GM23248 (cell line): ENCODE data around the gene PRPF38A. TPM values are rescaled to one million over a fixed set of nuclear protein-coding genes. Genes with fewer than 3 reads are reported as not detected.

Experiments
- DNase-seq: peaks from one replicate; pipeline ENCODE4 v3.0.0-alpha.2; 2015
- H2AFZ ChIP-seq: fragments of 200-600 bp; sonication (generic); 2 replicates; pipeline ENCODE4 v1.6.1; 2016; ENCODE audit warnings: antibody characterized with exemption
- H3F3A ChIP-seq: fragments of 200-600 bp; sonication (generic); 2 replicates; pipeline ENCODE4 v1.6.1; 2016; ENCODE audit warnings: mild to moderate bottlenecking, antibody characterized with exemption, mixed run types; ENCODE audit not compliant: insufficient read depth
- H3K27ac ChIP-seq: fragments of 200-600 bp; sonication (generic); 2 replicates; pipeline ENCODE4 v1.5.1; 2016; ENCODE audit warnings: mild to moderate bottlenecking
- H3K27me3 ChIP-seq: fragments of 200-600 bp; sonication (generic); replicated peaks from 2 replicates; pipeline ENCODE4 v1.6.1; 2016; ENCODE audit warnings: mild to moderate bottlenecking; ENCODE audit not compliant: insufficient read depth
- H3K36me3 ChIP-seq: fragments of 200-600 bp; sonication (generic); 2 replicates; pipeline ENCODE4 v1.6.1; 2016; ENCODE audit warnings: low read depth, mild to moderate bottlenecking
- H3K4me1 ChIP-seq: fragments of 200-600 bp; sonication (generic); 2 replicates; pipeline ENCODE4 v1.6.1; 2016; ENCODE audit warnings: mild to moderate bottlenecking; ENCODE audit not compliant: insufficient read depth
- H3K4me2 ChIP-seq: fragments of 200-600 bp; sonication (generic); one replicate; pipeline ENCODE4 v1.6.1; 2016; ENCODE audit warnings: mild to moderate bottlenecking; ENCODE audit not compliant: unreplicated experiment
- H3K4me3 ChIP-seq: fragments of 200-600 bp; sonication (generic); 2 replicates; pipeline ENCODE4 v1.5.1; 2016; ENCODE audit warnings: mild to moderate bottlenecking
- H3K79me2 ChIP-seq: fragments of 200-600 bp; sonication (generic); 2 replicates; pipeline ENCODE4 v1.6.1; 2016; ENCODE audit warnings: mild to moderate bottlenecking; ENCODE audit not compliant: insufficient read depth
- H3K9ac ChIP-seq: fragments of 200-600 bp; sonication (generic); 2 replicates; pipeline ENCODE4 v1.6.1; 2016; ENCODE audit warnings: mild to moderate bottlenecking
- H3K9me2 ChIP-seq: fragments of 200-600 bp; sonication (generic); 2 replicates; pipeline ENCODE4 v1.6.1; 2016; ENCODE audit warnings: mixed run types, mild to moderate bottlenecking, moderate library complexity; ENCODE audit not compliant: insufficient read depth
- H3K9me3 ChIP-seq: fragments of 200-600 bp; sonication (generic); one replicate; pipeline ENCODE4 v1.6.1; 2017; ENCODE audit warnings: low read depth
- H4K20me1 ChIP-seq: fragments of 200-600 bp; sonication (generic); 2 replicates; pipeline ENCODE4 v1.6.0; 2016; ENCODE audit not compliant: insufficient read depth
- EZH2 ChIP-seq: fragments of 200-600 bp; sonication (generic); IDR thresholded peaks from 2 replicates; pipeline ENCODE4 v1.6.1; 2018; ENCODE audit warnings: antibody characterized with exemption, mild to moderate bottlenecking; ENCODE audit not compliant: insufficient read depth, poor library complexity, severe bottlenecking
- EZH2phosphoT487 ChIP-seq: fragments of 200-600 bp; sonication (generic); IDR thresholded peaks from 2 replicates; pipeline ENCODE4 v1.6.1; 2018; ENCODE audit warnings: antibody characterized with exemption, moderate library complexity, mild to moderate bottlenecking, low read depth; ENCODE audit not compliant: insufficient read depth
- WGBS, 2 experiments: methylation state at CpG; one replicate each; pipeline ENCODE4 v1.1.6; 2015 to 2017; ENCODE audit warnings: low lambda C conversion rate in 2 of 2, low coverage in 1 of 2; ENCODE audit errors: missing lambda C conversion rate in 2 of 2; 5-methylcytosine and 5-hydroxymethylcytosine counted together
- in situ Hi-C: fragments of 300-500 bp; cut with MboI; formaldehyde crosslinking; loops from 2 replicates; pipeline ENCODE4 v1.15.0; 2020
- polyA plus RNA-seq: library from polyadenylated mRNA; unstranded; fragments of >200 nt; fragmentation: Nextera tagmentation; extraction: Ambion mirVana; gene quantifications from 2 replicates; pipeline ENCODE4 v1.2.1, GENCODE V29; 2016
- total RNA-seq: library from RNA; depleted of rRNA; stranded (reverse); fragments of >200 nt; shearing (Covaris generic); gene quantifications from 2 replicates; pipeline ENCODE4 v1.2.3, GENCODE V29; 2014; rRNA removed

Gene PRPF38A
- total RNA-seq, result 6.1 and 14.8 TPM in 2 replicates
- 27.0 and 27.3 TPM in 2 replicates for polyA plus RNA-seq

GRCh38 chr1:52404116-52404974 lies at the start of gene PRPF38A, which contains the start of gene ORC1:
PRPF38A (plus strand) TSS chr1:52404602; CDS start chr1:52404750, 148 bp downstream.
ORC1 (minus strand) TSS chr1:52404423; CDS start chr1:52402223, 2,200 bp downstream.
- DNase-seq, result peak; percentile 100
- 1% methylated on average over 47 to 57 of the region's 57 CpGs for WGBS, 2 experiments

GRCh38 chr1:52355436-52355835 lies 49.0 kb upstream of the PRPF38A start:
- TF ChIP-seq EZH2phosphoT487 (no peak), EZH2 (no peak)
- no peak for DNase-seq
- Histone ChIP-seq H4K20me1 (no peaks in the 10 kb centered on the region), H3K27me3 (no peaks in the 10 kb centered on the region), H3K4me2 (no peak overlapping the region), H3K36me3 (peaks cover 43% of the 10 kb centered on the region), H3K4me3 (no peak overlapping the region), H3F3A (peaks cover 10% of the 10 kb centered on the region), H3K4me1 (no peaks in the 10 kb centered on the region), H2AFZ (no peak overlapping the region), H3K9me3 (no peaks in the 10 kb centered on the region), H3K9me2 (no peaks in the 10 kb centered on the region), H3K79me2 (no peaks in the 10 kb centered on the region), H3K27ac (no peak overlapping the region), H3K9ac (no peak overlapping the region)
- WGBS, 2 experiments, result 96 to 99% methylated on average over 8 of the region's 8 CpGs
- in situ Hi-C loops, result no loop called here

More at GRCh38 chr1:52404116-52404974, at the start of gene PRPF38A, which contains the start of gene ORC1:
- peak within 1 kb of the TSS; percentile 89 for H3K27ac ChIP-seq
- TF ChIP-seq EZH2, result no peak
- TF ChIP-seq EZH2phosphoT487, result no peak
- no peaks in the 10 kb centered on the region for H3K9me3 ChIP-seq
- H3K36me3 ChIP-seq, result peaks cover 26% of the 10 kb centered on the region; the same call in 1 of the 2 replicates
- peak within 1 kb of the TSS; percentile 100 for H3K4me3 ChIP-seq
- no peaks in the 10 kb centered on the region for H4K20me1 ChIP-seq
- H3K4me2 ChIP-seq, result peak within 1 kb of the TSS; percentile 99
- H3K79me2 ChIP-seq, result peaks cover 59% of the 10 kb centered on the region
- H3K4me1 ChIP-seq, result peaks cover 11% of the 10 kb centered on the region
- no peaks in the 10 kb centered on the region for H3K9me2 ChIP-seq
- H3K9ac ChIP-seq, result peak within 1 kb of the TSS; percentile 97
- no peaks in the 10 kb centered on the region for H3F3A ChIP-seq
- peak within 1 kb of the TSS; percentile 99 for H2AFZ ChIP-seq
- in situ Hi-C loops, result no loop called here
- H3K27me3 ChIP-seq, result no peaks in the 10 kb centered on the region

- TF ChIP-seq EZH2phosphoT487 (no peak), EZH2 (no peak)
- no peaks in the 10 kb centered on the region for H4K20me1 ChIP-seq
- in situ Hi-C loops, result no loop called here
- H3K9me2 ChIP-seq, result no peaks in the 10 kb centered on the region
- no peak overlapping the region for H2AFZ ChIP-seq
- no peaks in the 10 kb centered on the region for H3K4me1 ChIP-seq
- H3K4me3 ChIP-seq, result no peak overlapping the region
- peaks cover 10% of the 10 kb centered on the region for H3F3A ChIP-seq
- 72 to 76% methylated on average over 11 of the region's 11 CpGs for WGBS, 2 experiments
- no peaks in the 10 kb centered on the region for H3K79me2 ChIP-seq
- no peak overlapping the region for H3K27ac ChIP-seq
- H3K9ac ChIP-seq, result no peak overlapping the region
- peaks cover 41% of the 10 kb centered on the region for H3K36me3 ChIP-seq
- no peaks in the 10 kb centered on the region for H3K27me3 ChIP-seq
- H3K4me2 ChIP-seq, result no peak overlapping the region
- H3K9me3 ChIP-seq, result no peaks in the 10 kb centered on the region
- no peak for DNase-seq
Observed at GRCh38 chr1:52355847-52356505, 48.4 kb upstream of the PRPF38A start.

GRCh38 chr1:52356818-52357355 lies 47.5 kb upstream of the PRPF38A start:
- no peak overlapping the region for H3K4me3 ChIP-seq
- H3K4me2 ChIP-seq, result no peak overlapping the region
- peaks cover 4% of the 10 kb centered on the region; the same call in 1 of the 2 replicates for H3F3A ChIP-seq
- no peaks in the 10 kb centered on the region for H3K9me3 ChIP-seq
- H3K27me3 ChIP-seq, result no peaks in the 10 kb centered on the region
- in situ Hi-C loops, result no loop called here
- no peaks in the 10 kb centered on the region for H3K9me2 ChIP-seq
- DNase-seq, result no peak
- H3K4me1 ChIP-seq, result no peaks in the 10 kb centered on the region
- H3K27ac ChIP-seq, result no peak overlapping the region
- H3K9ac ChIP-seq, result no peak overlapping the region
- no peak for TF ChIP-seq EZH2phosphoT487
- no peak for TF ChIP-seq EZH2
- H3K79me2 ChIP-seq, result peaks cover 3% of the 10 kb centered on the region; the same call in 1 of the 2 replicates
- H3K36me3 ChIP-seq, result peaks cover 40% of the 10 kb centered on the region
- no peak overlapping the region for H2AFZ ChIP-seq
- WGBS, 2 experiments, result 93 to 94% methylated on average over 8 of the region's 8 CpGs
- H4K20me1 ChIP-seq, result no peaks in the 10 kb centered on the region
